ENCODE measurements around the gene LRSAM1.

GRCh38 chr9:127423476-127423933, 27.8 kb upstream of the LRSAM1 start:
- TF ChIP-seq, protein P1, sequence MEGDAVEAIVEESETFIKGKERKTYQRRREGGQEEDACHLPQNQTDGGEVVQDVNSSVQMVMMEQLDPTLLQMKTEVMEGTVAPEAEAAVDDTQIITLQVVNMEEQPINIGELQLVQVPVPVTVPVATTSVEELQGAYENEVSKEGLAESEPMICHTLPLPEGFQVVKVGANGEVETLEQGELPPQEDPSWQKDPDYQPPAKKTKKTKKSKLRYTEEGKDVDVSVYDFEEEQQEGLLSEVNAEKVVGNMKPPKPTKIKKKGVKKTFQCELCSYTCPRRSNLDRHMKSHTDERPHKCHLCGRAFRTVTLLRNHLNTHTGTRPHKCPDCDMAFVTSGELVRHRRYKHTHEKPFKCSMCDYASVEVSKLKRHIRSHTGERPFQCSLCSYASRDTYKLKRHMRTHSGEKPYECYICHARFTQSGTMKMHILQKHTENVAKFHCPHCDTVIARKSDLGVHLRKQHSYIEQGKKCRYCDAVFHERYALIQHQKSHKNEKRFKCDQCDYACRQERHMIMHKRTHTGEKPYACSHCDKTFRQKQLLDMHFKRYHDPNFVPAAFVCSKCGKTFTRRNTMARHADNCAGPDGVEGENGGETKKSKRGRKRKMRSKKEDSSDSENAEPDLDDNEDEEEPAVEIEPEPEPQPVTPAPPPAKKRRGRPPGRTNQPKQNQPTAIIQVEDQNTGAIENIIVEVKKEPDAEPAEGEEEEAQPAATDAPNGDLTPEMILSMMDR (IDR thresholded peaks at IDR 0.05), result no peak
- TF ChIP-seq EZH2 (IDR thresholded peaks at IDR 0.05), result peak; percentile 30
